K562 (cell line): Measurements from ENCODE around the gene DCXR. TPM values are rescaled to one million over a fixed set of nuclear protein-coding genes. Genes with fewer than 3 reads are reported as not detected.

Experiments
- ATAC-seq: fragments of 200-7000 bp; cut with Tn5 transposase; 3 replicates; pipeline ENCODE4 v1.9.1; 2020; ENCODE audit warnings: moderate library complexity
- BruUV-seq: library from RNA; stranded (reverse); fragments of 400-500 nt; replicated peaks from 2 replicates; lab custom pipeline; 2021; lab: Mats Ljungman, UMichigan
- CTCF ChIA-PET: fragments of 300-600 bp; formaldehyde crosslinking; extraction: SDS; loops from one replicate; lab custom pipeline; 2021; ENCODE audit warnings: low intra/inter-chr PET ratio; lab: Yijun Ruan, JAX
- POLR2A ChIA-PET: fragments of 300-600, 350-650 bp; sonication (Branson Sonifier 250); formaldehyde crosslinking; extraction: SDS; loops from one replicate; lab custom pipeline; 2021; ENCODE audit warnings: antibody characterized with exemption, inconsistent platforms; lab: Yijun Ruan, JAX
- DNase-seq, 4 experiments: peaks; one replicate each; pipeline versions ENCODE4 v3.0.0 to v3.0.0-alpha.2; 2011 to 2018; ENCODE audit warnings: low spot score in 3 of 4, mixed read lengths in 3 of 4; ENCODE audit errors: extremely low read depth in 1 of 4
- FAIRE-seq: peaks from 2 replicates; lab custom pipeline; 2011; peaks lifted over from hg19 to GRCh38; lab: Jason Lieb, UNC
- H2AFZ ChIP-seq: 2 replicates; pipeline ENCODE4 v1.6.0; 2011; ENCODE audit warnings: low read depth, low read length, control low read depth, inconsistent platforms
- H3K27ac ChIP-seq: fragments of 200-600 bp; 3 replicates; pipeline ENCODE4 v1.8.0; 2011; ENCODE audit warnings: low read depth, mild to moderate bottlenecking, control low read depth, inconsistent platforms, low read length, moderate library complexity, mixed read lengths; ENCODE audit errors: extremely low read depth
- H3K27me3 ChIP-seq, 2 experiments: fragments of 300-600 bp in 1 of 2; 2 replicates in 1 of 2; 3 replicates in 1 of 2; pipeline versions ENCODE4 v1.6.0 to v1.8.0; 2011; ENCODE audit warnings: inconsistent platforms in 2 of 2, low read length in 2 of 2, mild to moderate bottlenecking in 1 of 2, mixed read lengths in 1 of 2, moderate library complexity in 1 of 2; ENCODE audit not compliant: control insufficient read depth in 2 of 2, insufficient read depth in 2 of 2
- H3K36me3 ChIP-seq: fragments of 300-600 bp; 3 replicates; pipeline ENCODE4 v1.8.0; 2011; ENCODE audit warnings: mild to moderate bottlenecking, low read length, inconsistent platforms; ENCODE audit not compliant: control insufficient read depth, insufficient read depth
- H3K4me1 ChIP-seq, 2 experiments: fragments of 200-600 bp in 1 of 2; replicated peaks in 1 of 2; 2 replicates in 1 of 2; 3 replicates in 1 of 2; pipeline versions ENCODE4 v1.5.1 to v1.8.0; 2011; ENCODE audit warnings: inconsistent platforms in 2 of 2, low read length in 2 of 2, mild to moderate bottlenecking in 1 of 2, mixed read lengths in 1 of 2, moderate library complexity in 1 of 2; ENCODE audit not compliant: control insufficient read depth in 2 of 2, insufficient read depth in 2 of 2
- H3K4me2 ChIP-seq: 2 replicates; pipeline ENCODE4 v1.6.1; 2011; ENCODE audit warnings: low read length, control low read depth, inconsistent platforms, mixed read lengths; ENCODE audit not compliant: insufficient read depth
- H3K4me3 ChIP-seq: fragments of 200-600 bp; sonication (generic), shearing (Covaris generic); 2 replicates; pipeline ENCODE4 v1.5.1; 2016; ENCODE audit warnings: control low read depth, inconsistent platforms
- H3K79me2 ChIP-seq: fragments of 200-600 bp; 3 replicates; pipeline ENCODE4 v1.8.0; 2011; ENCODE audit warnings: low read length, inconsistent platforms; ENCODE audit not compliant: control insufficient read depth, insufficient read depth
- H3K9ac ChIP-seq, 2 experiments: 2 replicates each; pipeline versions ENCODE4 v1.6.0 to v1.6.1; 2011; ENCODE audit warnings: low read depth in 2 of 2, low read length in 2 of 2, control low read depth in 1 of 2, inconsistent platforms in 1 of 2, mild to moderate bottlenecking in 1 of 2, mixed read lengths in 1 of 2; ENCODE audit not compliant: insufficient read depth in 1 of 2
- H3K9me1 ChIP-seq: one replicate; pipeline ENCODE4 v1.6.0; 2011; ENCODE audit warnings: inconsistent platforms, mild to moderate bottlenecking, low read length, moderate library complexity; ENCODE audit not compliant: control insufficient read depth, insufficient read depth
- H3K9me3 ChIP-seq: replicated peaks from 2 replicates; pipeline ENCODE4 v1.5.1; 2011; ENCODE audit warnings: low read depth, low read length, inconsistent platforms; ENCODE audit not compliant: control insufficient read depth, insufficient read depth
- H4K20me1 ChIP-seq: replicated peaks from 2 replicates; pipeline ENCODE4 v1.6.1; 2011; ENCODE audit warnings: low read length, inconsistent platforms, mixed read lengths; ENCODE audit not compliant: control insufficient read depth, insufficient read depth
- CREB1 ChIP-seq, 2 experiments: sonication (generic) in 1 of 2; formaldehyde crosslinking in 1 of 2; IDR thresholded peaks; 2 replicates each; pipeline versions ENCODE4 v1.6.1 to v1.8.0; 2012 to 2022; ENCODE audit warnings: inconsistent platforms in 1 of 2, mild to moderate bottlenecking in 1 of 2, missing genetic modification reagents in 1 of 2, moderate library complexity in 1 of 2
- CREM ChIP-seq: IDR thresholded peaks from 2 replicates; pipeline ENCODE4 v1.6.1; 2014; ENCODE audit warnings: antibody characterized with exemption, low read depth
- ELF1 ChIP-seq: fragments of 200-800 bp; sonication (Bioruptor generic); IDR thresholded peaks from 2 replicates; pipeline ENCODE4 v1.6.1; 2016; ENCODE audit warnings: missing genetic modification characterization, missing compliant biosample characterization
- KLF13 ChIP-seq: fragments of 450-650 bp; IDR thresholded peaks from 2 replicates; pipeline ENCODE4 v1.6.1; 2016; ENCODE audit warnings: missing genetic modification characterization, low read depth, mild to moderate bottlenecking, missing compliant biosample characterization, moderate library complexity, borderline replicate concordance
- PHF21A ChIP-seq: fragments of 450-650 bp; IDR thresholded peaks from 2 replicates; pipeline ENCODE4 v1.6.1; 2017; ENCODE audit warnings: low read depth, borderline replicate concordance
- POLR2G ChIP-seq: fragments of 200-400 bp; formaldehyde crosslinking; IDR thresholded peaks from 2 replicates; pipeline ENCODE4 v1.6.1; 2017; ENCODE audit warnings: low read depth, mild to moderate bottlenecking, antibody characterized with exemption, low read length, moderate library complexity
- RBFOX2 ChIP-seq: fragments of 200-400 bp; formaldehyde crosslinking; IDR thresholded peaks from 2 replicates; pipeline ENCODE4 v1.6.1; 2017; ENCODE audit warnings: low read depth, mild to moderate bottlenecking, low read length, moderate library complexity
- RBM25 ChIP-seq: fragments of 200-400 bp; formaldehyde crosslinking; IDR thresholded peaks from 2 replicates; pipeline ENCODE4 v1.6.1; 2018; ENCODE audit warnings: low read length, low read depth, moderate library complexity; ENCODE audit not compliant: severe bottlenecking
- XRCC4 ChIP-seq: IDR thresholded peaks from one replicate; pipeline ENCODE4 v1.6.1; 2011; ENCODE audit not compliant: insufficient read depth, insufficient read length; ENCODE audit errors: extremely low read depth
- YBX1 ChIP-seq: fragments of 450-650 bp; IDR thresholded peaks from 2 replicates; pipeline ENCODE4 v1.7.1; 2016; ENCODE audit warnings: mild to moderate bottlenecking
- ZNF12 ChIP-seq: sonication (generic); formaldehyde crosslinking; IDR thresholded peaks from 2 replicates; pipeline ENCODE4 v1.4.0; 2020; ENCODE audit warnings: mild to moderate bottlenecking, missing genetic modification reagents
- ZNF384 ChIP-seq: IDR thresholded peaks from 2 replicates; pipeline ENCODE4 v1.6.1; 2012; ENCODE audit warnings: low read depth, low read length, improper control_type of control experiment
- WGBS: fragments of 100-300 bp; shearing (Covaris generic); methylation state at CpG from one replicate; pipeline ENCODE4 v1.1.6; 2016; ENCODE audit warnings: low coverage, mixed read lengths; ENCODE audit not compliant: insufficient coverage; ENCODE audit errors: missing lambda C conversion rate; 5-methylcytosine and 5-hydroxymethylcytosine counted together
- in situ Hi-C: fragments of 300-500 bp; cut with MboI; formaldehyde crosslinking; loops from 4 replicates; pipeline ENCODE4 v1.15.0; 2018; ENCODE audit warnings: inconsistent platforms, mixed read lengths
- intact Hi-C: fragments of 100-400 bp; cut with micrococcal nuclease; formaldehyde crosslinking; loops from 2 replicates; pipeline ENCODE4 v1.14.2; 2022
- polyA plus RNA-seq, 8 experiments: library from polyadenylated mRNA; depleted of rRNA in 4 of 8; stranded (reverse) in 5 of 8; unstranded in 3 of 8; fragments of >200 nt; fragmentation: Nextera tagmentation in 2 of 8; fragmentation: Illumina TruSeq in 1 of 8; extraction: Ambion mirVana in 2 of 8; extraction: Trizol in 1 of 8; gene quantifications; 2 replicates each; pipeline versions ENCODE4 v1.2.1 to v1.2.3, GENCODE V29; 2011 to 2014; ENCODE audit warnings: inconsistent platforms in 1 of 8, missing spikeins in 1 of 8
- total RNA-seq, 7 experiments: library from RNA; depleted of rRNA in 6 of 7; stranded (reverse); fragments of >200 nt in 6 of 7; fragmentation: Illumina TruSeq in 2 of 7; extraction: Trizol in 2 of 7; gene quantifications; 2 replicates each; pipeline versions ENCODE4 v1.2.1 to v1.2.3, GENCODE V29; 2011 to 2021; ENCODE audit warnings: low replicate concordance in 1 of 7
- TF ChIP-seq, protein P1 (sequence below): fragments of 450-650 bp; IDR thresholded peaks from 2 replicates; pipeline ENCODE4 v1.6.1; 2016

DCXR gene
- total and polyA plus RNA-seq, 9 of the 15 experiments (the other 6 are each of a cell fraction or from before 2014, with no cell fraction given) = 21.3 to 274 (median 156) TPM

DNA sequence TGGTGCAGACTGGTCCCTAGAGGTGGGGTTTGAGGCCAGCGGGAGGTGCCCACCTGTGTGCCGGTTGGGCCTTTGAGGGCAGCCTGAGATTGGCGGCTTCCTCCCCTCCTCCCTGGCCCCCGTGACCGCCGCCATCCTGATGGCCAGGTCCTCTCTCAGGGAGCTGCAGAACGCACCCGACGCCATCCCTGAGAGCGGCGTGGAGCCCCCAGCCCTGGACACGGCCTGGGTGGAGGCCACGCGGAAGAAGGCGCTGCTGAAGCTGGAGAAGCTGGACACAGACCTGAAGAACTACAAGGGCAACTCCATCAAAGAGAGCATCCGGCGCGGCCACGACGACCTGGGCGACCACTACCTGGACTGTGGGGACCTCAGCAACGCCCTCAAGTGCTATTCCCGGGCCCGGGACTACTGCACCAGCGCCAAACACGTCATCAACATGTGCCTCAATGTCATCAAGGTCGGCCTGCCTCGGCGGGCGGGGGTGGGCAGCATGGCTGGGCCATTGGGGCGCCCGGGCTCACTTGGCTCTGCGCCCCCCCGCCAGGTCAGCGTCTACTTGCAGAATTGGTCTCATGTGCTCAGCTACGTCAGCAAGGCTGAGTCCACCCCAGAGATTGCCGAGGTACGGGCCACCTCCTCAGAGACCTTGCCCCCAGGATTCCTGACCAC is 17.0 kb upstream of the DCXR start:
- intact Hi-C loops (no loop called here), in situ Hi-C loops (no loop called here)
- H3K79me2 ChIP-seq = peaks cover 28% of the 10 kb centered on the region
- no peaks in the 10 kb centered on the region for H3K9me1 ChIP-seq
- H2AFZ ChIP-seq = no peak overlapping the region
- DNase-seq (no peak), FAIRE-seq (no peak)
- POLR2A ChIA-PET = interaction anchor here (0.7 to 1.7 kb wide), 4 partner anchors 8 to 27 kb away, joined by 3 to 11 read pairs (median 4); no protein-coding TSS in a partner anchor
- no peak overlapping the region for H3K4me3 ChIP-seq
- H3K27ac ChIP-seq = no peak overlapping the region
- TSS peak; percentile 27 for BruUV-seq
- H3K9ac ChIP-seq = peak overlapping the region in 1 of 2 experiments; percentile 97; a peak in 1 of 4 replicates
- H3K4me1 ChIP-seq = peaks cover 6 to 90% of the 10 kb centered on the region in 2 experiments; a peak in 3 of 5 replicates
- TF ChIP-seq KLF13 (tag) (no peak), ELF1 (no peak), CREB1 (IDR thresholded peaks at IDR 0.05) (peak; percentile 73), CREB1 (CRISPR knock-in tag; IDR thresholded peaks at IDR 0.05) (no peak), XRCC4 (no peak), RBFOX2 (0 out of 2 replicates have a peak, but pooled peaks have one; percentile 22), RBM25 (no peak), ZNF12 (CRISPR knock-in tag) (no peak), PHF21A (no peak), POLR2G (peak; percentile 37; the same call in 1 of the 2 replicates), YBX1 (no peak), ZNF384 (no peak), CREM (peak; percentile 78)
- TF ChIP-seq, protein P1, sequence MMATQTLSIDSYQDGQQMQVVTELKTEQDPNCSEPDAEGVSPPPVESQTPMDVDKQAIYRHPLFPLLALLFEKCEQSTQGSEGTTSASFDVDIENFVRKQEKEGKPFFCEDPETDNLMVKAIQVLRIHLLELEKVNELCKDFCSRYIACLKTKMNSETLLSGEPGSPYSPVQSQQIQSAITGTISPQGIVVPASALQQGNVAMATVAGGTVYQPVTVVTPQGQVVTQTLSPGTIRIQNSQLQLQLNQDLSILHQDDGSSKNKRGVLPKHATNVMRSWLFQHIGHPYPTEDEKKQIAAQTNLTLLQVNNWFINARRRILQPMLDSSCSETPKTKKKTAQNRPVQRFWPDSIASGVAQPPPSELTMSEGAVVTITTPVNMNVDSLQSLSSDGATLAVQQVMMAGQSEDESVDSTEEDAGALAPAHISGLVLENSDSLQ = no peak
- TF ChIP-seq, all 486 proteins: peak for 4
- Histone ChIP-seq H3K4me2 (no peak overlapping the region), H3K36me3 (peaks cover 78% of the 10 kb centered on the region; the same call in 2 of the 3 replicates), H3K9me3 (no peaks in the 10 kb centered on the region), H3K27me3 (no peaks in the 10 kb centered on the region), H4K20me1 (peaks cover 11% of the 10 kb centered on the region; the same call in 1 of the 2 replicates)
- no peak for ATAC-seq
- CTCF ChIA-PET = no interaction called here
- WGBS = 91% methylated on average over 29 of the region's 38 CpGs
